ENCODE measurements around the gene KYNU.

GRCh38 chr2:143034292-143035074 lies 157.0 kb downstream of the KYNU start:
- TF ChIP-seq, protein P1, sequence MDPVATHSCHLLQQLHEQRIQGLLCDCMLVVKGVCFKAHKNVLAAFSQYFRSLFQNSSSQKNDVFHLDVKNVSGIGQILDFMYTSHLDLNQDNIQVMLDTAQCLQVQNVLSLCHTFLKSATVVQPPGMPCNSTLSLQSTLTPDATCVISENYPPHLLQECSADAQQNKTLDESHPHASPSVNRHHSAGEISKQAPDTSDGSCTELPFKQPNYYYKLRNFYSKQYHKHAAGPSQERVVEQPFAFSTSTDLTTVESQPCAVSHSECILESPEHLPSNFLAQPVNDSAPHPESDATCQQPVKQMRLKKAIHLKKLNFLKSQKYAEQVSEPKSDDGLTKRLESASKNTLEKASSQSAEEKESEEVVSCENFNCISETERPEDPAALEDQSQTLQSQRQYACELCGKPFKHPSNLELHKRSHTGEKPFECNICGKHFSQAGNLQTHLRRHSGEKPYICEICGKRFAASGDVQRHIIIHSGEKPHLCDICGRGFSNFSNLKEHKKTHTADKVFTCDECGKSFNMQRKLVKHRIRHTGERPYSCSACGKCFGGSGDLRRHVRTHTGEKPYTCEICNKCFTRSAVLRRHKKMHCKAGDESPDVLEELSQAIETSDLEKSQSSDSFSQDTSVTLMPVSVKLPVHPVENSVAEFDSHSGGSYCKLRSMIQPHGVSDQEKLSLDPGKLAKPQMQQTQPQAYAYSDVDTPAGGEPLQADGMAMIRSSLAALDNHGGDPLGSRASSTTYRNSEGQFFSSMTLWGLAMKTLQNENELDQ (tag by site-specific recombination; IDR thresholded peaks at IDR 0.05; ENCODE audit: low read depth) = no peak
- TF ChIP-seq ZNF37A (tag by site-specific recombination; IDR thresholded peaks at IDR 0.05) = no peak
- TF ChIP-seq, protein P2, sequence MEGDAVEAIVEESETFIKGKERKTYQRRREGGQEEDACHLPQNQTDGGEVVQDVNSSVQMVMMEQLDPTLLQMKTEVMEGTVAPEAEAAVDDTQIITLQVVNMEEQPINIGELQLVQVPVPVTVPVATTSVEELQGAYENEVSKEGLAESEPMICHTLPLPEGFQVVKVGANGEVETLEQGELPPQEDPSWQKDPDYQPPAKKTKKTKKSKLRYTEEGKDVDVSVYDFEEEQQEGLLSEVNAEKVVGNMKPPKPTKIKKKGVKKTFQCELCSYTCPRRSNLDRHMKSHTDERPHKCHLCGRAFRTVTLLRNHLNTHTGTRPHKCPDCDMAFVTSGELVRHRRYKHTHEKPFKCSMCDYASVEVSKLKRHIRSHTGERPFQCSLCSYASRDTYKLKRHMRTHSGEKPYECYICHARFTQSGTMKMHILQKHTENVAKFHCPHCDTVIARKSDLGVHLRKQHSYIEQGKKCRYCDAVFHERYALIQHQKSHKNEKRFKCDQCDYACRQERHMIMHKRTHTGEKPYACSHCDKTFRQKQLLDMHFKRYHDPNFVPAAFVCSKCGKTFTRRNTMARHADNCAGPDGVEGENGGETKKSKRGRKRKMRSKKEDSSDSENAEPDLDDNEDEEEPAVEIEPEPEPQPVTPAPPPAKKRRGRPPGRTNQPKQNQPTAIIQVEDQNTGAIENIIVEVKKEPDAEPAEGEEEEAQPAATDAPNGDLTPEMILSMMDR (tag by site-specific recombination; IDR thresholded peaks at IDR 0.05) = peak; percentile 75
- TF ChIP-seq ZNF280D (tag by site-specific recombination; IDR thresholded peaks at IDR 0.05) = no peak
- no peak for TF ChIP-seq ZNF776 (tag by site-specific recombination; IDR thresholded peaks at IDR 0.05; ENCODE audit: borderline replicate concordance)
- no peak for TF ChIP-seq YY1 (tag by site-specific recombination; IDR thresholded peaks at IDR 0.05)
- TF ChIP-seq ZNF596 (tag by site-specific recombination; IDR thresholded peaks at IDR 0.05) = no peak
- TF ChIP-seq MYNN (tag by site-specific recombination; IDR thresholded peaks at IDR 0.05; ENCODE audit: borderline replicate concordance) = no peak

Data from HEK293 (cell line).